ENCODE data around the gene FSTL4.
"Not testable (repeated sequence)": the region's sequence is repeated elsewhere in the genome, so short reads cannot be mapped to it uniquely, and the experiment has no call there.

FSTL4 gene

DNA sequence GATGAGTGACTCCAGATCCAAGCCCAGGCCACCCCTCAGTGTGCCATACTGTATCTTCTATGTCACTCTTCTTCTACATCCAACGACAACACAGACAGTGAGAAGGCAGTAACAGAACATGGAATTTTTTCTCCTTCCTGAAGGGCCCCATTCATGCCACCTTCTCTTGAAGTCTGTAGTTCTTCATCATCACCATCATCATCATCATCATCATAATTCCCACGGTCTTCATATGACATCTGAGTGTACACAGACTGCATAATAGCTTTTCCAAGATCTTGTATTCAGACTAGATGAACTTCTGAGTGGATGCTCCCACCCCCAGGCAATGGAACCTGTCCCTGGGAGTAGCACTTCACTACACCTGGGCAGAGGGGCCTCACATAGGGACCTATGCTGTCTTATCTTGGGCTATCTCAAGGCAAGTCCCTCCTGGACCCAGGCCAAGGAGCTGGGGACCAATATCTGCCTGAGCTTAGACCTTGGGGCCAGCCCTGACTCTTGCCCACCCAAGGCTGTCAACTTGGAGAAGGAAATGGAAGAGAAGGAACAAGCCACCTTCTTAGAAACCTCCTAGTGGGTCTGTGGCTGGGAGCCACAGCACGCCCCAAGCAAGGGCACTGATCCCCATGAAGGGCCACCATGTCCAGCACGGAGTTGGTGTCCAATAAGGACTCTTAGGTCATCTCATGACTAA, 159.1 kb downstream of the FSTL4 start:
- DNase-seq: no peak

DNA sequence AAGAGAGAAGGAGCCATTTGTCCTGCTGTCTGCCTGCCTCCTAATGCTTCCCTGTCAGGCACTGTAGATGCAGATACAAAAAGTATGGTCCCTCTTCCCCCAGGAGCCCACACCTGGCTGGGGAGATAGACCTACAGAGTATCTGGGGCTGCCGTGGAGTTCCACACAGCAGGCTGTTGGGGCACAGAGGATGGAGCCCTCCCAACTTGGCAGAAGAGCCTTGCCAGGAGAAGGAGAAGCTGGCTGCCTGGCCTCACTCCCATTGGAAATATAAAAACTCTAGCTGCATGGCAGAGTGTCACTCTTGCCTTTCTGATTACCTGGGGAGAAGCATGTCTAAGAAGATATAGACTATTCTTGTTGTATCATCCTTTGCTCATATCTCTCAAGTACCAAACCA, 160.4 kb downstream of the FSTL4 start:
- no peak for DNase-seq

DNA sequence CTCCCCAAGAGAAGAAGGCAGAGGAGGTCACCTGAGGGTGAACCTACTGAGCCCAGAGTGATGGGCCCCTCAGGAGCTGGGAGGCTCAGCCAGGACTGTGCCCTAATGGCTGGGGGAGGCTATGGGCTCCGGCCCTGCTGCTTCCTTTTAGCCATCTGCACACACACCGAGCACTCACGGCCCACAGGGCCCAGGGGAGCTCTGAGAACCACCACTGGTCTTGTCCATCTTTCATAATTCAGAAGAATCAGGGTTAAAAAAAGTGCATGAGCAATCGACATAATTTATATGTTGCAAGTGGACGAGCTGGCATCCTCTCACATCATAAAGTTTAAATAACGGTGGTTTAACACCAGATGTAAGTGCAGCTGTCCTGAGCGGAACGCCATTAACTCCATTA, 162.1 kb downstream of the FSTL4 start:
- DNase-seq: peak; percentile 78

DNA sequence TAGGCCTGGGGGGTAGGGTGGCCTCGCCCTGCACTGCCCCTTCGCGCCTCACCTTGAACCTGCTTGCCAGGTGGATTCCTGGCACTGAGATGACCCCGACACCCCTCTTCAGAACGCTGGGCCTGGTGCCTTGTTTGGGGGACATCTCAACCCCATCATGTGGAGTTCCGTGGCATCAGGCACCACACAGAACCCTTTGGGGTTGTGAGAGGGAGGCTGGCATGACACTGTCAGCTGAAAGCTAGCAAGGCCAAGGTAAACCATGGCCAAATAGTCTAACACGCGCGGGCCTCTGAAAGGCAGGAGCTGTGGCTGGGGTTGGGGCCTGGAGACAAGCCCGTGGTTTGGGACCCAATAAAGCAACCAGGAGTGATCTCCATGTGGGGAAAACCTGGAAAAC, 163.2 kb downstream of the FSTL4 start:
- no peak for DNase-seq

DNA sequence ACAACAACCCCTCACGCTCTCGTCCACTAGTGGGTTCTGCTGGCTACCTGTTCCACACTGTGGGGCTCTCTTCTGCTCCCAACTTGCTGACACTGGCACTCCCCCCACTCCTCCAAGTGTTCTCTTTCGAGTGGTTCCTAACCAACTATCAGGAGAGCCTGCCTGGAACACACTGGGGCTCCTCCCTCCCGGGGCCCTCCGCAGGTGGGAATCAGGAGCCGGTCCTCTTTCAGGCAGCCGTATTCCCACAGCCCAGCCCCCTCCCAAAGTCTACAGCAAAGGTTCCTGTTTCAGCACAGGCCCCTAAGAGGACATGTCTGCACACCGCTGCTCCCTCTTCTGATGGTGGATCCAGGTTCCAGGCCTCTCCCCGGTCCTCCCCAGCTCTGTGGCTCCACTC, 165.9 kb downstream of the FSTL4 start:
- DNase-seq: no peak

DNA sequence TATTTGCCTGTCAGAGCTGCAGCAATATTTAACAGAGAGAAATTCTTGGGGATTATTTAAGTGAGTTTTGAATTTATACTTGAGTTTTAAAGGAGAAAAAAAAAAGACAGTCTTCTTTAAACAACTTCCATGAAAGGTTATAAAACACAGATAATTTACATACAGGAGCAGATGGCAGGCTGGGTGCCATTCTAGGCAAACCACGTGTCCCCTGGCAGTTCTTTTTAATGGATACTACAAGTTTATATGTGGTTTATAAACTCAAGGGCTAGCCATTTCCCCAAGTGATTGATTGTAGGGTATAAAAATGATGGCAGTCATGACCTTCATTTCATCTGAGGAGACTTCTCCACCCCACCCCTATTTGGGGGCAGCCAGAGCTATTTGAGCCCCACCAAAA, 166.6 kb downstream of the FSTL4 start:
- DNase-seq: no peak

DNA sequence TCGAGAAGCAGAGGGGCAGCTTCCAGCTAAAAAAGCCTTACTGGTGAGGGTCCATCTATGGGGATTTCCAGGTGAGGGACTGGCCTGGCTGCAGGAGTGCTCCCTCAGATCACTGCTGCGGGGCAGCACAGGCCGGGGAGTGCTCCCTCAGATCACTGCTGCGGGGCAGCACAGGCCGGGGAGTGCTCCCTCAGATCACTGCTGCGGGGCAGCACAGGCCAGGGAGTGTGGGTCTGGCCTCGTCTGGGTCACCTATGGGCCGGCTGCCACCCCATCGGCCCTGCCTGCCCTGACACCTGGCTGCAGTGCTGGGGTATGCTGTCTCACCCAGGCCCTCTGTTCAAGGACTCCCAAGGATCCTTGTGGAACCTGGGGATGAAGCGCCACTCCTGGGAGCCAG, 167.1 kb downstream of the FSTL4 start:
- not testable (repeated sequence) for DNase-seq

DNA sequence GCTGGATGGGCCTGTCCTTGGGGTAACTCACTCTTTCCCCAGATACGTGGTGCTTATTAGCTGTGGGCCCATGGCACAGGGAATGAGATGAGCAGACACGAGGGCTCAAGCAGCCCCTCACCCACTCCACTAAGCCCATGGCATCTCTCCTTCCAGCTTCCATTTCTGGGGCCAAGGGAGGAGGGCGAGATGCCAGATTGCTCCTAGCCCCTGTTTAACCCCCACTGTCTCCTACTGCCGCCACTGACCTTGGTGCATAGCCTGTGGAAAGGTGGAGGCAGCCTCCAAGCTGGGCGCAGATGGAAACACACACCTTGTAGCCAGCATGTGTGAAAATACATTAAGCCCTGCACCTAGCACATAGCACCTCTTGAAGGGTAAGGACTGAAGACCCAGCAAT, 167.6 kb downstream of the FSTL4 start:
- no peak for DNase-seq

DNA sequence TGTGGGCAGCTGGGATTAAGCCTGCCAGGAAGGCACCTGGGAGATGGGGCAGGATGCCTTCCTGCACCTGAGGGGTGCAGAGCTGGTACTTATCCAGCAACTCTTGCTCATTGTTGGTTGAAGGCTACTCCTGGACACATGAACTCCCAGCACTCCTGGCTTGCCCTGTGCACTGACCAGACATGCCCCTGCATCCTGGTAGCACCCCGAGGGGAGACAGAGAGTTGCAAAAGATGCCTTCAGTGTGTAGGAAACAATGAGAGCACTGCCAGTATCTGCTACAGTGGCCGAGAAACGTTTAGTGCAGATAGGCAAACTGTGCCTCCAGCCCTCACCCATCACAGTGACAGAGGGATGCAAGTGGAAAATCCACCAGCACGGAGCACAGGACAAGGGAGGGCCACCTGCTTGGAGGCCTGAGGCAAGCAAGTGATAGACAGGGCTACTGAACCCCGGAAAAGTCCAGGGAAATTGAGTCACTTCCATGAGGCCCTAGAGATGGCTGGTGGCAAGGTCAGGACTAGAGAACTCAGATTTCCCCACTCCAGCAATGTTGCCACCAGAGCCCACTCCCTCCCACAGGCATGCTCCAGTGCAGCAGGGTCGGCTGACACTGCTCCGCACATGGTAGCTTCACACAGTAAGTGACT, 171.1 kb downstream of the FSTL4 start:
- no peak for DNase-seq

DNA sequence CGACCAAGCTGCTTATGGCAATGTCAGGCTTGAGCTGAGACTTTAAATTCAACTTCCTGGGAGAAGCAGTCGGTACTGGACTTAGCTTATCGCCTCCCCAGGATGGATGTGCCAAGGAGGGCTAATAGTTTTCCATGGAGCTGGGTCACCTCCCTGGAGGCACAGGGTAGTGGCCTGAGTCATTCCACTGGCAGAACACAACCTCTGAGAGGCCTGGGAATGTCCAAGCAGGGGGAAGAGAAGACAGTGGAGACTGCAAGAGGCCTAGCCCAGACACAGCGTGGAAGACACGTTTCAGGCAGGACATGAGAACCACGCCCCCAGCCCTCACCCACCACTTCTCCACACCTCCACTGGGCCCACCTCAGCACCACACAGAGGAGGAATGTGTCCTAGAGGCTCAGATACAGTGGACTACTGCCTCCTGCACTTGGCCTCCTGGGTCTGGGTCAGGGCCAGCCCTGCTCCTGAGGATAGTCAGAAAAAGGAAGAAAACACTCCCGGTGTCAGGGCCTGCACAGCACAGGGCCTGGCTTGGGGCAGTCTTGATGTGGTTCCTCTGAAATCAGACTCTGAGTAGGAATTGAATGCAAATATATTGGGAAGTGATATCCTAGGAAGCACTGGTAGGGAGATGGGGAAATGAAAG, 171.8 kb downstream of the FSTL4 start:
- no peak for DNase-seq

DNA sequence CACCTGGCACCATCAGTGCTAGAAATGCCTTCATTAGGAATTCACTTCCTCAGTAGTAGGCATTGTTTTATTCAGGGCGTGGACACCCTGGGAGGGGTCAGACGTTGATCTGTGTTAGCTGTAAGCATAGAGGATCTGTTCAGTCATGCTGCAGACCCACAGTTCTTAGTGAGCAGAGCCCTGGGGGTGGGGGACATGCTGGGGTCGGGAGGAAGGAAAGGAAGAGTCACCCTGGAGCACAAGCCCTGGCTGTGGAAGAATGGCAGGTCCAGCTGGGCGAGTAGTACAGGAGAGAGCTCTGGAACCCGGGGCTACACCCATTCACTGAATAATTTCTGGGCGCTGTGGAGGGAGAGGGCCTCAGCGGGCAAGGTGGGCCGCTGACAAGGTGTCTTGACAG, 172.5 kb downstream of the FSTL4 start:
- DNase-seq: no peak

DNA sequence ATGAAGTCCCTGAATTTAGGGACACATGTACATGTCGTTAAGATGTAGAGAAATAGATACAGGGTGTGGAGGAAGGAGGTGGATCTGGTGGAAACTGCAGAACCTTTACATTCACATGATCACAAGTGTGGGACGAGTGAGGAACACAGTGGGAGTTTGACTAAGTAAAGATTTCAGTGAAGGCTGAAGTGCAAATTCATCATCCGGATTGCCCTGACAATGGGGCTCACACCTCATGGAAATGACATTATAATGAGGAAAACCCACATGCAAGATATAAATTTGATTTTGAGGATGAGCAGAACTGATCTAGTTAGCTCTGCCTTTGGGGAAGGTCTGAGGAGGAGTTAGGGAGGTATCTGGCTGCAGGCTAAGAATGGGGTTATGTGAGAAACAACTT, 173.9 kb downstream of the FSTL4 start:
- DNase-seq: no peak

DNA sequence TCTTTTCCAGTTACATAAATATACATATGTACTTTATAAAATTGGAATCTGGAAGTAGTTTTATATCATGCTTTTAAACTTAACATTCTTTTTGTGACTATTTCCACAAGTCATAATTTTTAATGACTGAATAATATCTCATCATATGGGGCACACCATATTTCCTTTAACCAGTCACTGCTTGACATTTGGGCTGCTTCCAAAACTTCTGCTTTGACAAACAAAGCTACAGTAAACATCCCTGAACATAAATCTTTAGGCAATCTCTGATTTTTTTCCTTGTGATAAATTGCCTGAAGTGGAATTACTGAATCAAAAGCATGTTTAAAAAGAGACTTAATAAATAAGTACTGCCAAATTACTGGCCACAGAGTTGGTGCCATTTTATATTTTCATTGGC, 178.0 kb downstream of the FSTL4 start:
- DNase-seq: no peak

DNA sequence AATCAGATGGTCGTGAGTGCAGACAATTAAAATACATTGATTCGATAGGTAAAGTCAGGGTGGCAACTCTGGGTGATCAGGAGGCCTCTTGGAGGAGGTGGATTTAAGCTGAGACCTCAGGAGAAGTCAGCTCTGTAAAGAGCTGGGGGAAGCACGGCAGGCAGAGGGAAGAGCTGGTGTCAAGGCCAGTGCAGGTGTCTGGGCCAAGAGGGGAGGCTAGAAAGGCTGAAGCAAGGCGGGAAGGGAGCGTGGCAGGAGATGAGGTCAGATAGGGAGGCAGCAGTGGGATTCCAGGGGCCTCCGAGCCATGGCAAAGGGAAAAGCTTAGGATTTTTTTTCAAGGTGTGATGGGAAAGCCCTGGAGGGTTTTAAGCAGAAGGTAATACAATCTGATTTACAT, 178.7 kb downstream of the FSTL4 start:
- no peak for DNase-seq

DNA sequence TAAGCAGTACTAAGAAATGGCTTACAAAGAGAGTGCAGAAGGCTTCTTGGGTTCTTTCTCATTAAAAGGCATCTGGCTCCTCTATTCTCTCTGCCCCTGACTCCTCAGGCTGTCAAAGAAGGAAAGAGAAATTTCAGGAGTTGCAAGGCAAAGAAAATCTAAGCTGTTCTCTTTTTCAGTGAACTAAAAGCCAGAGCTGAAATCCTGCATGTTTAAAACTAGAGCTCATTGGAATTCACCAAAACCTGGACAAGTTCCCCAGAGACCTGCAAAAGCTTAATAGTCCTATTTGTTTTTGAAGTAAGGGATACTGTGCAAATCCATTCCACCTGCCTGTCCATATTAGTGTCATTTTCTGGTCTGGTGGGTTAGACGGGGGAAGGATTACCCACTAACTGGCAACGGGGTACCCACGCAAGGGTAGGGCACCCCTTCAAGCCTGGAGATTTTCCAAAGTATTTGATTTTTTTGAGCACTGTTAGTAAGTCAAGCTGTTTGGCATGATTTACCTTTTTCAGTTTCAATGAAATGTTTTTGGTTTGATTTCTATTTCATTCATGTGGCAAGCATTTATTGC, 179.3 kb downstream of the FSTL4 start:
- peak; percentile 68 for DNase-seq

DNA sequence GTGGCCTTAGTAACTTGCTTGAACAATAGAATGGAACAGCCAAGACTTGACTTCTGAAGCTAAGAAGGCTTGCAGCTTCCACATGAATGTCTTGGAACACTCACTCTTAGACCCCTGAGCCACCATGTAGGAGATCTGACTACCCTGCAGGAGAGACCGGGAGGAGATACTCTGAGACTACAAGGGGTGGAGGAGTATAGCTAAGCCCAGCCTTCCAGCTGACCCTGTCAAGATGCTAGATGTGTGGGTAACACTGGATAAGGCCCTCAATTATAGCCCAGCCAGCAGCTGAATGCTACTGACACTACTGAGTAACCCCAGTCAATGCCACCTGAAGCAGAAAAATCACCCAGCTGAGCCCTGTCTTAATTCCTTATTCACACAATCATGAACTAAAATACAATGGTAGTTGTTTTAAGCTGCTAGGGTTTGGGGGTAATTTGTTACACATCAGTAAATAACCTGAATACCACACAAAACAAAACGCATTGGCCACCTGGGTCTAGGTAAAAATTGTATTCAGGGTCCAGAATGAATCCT, 180.9 kb downstream of the FSTL4 start:
- peak; percentile 69 for DNase-seq

DNA sequence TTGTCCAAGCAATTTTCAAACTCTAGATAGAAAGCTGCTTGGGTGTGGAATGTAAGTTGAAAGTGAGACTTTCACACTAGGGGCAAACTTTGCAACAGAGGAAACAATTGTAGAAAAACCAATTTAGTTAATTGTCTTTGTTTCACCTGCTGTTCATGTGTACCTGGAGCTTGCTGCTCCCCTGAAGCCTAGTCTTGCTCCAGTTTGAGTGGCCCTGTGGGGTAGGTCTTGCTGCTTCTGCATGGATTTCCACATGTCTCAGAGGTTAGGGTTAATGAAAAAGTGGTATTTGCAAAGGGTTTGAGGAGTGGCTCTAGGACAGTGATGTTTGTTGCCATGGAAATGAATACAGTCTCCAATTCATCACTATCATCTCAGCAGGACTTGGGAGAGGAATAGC, 182.2 kb downstream of the FSTL4 start:
- no peak for DNase-seq

DNA sequence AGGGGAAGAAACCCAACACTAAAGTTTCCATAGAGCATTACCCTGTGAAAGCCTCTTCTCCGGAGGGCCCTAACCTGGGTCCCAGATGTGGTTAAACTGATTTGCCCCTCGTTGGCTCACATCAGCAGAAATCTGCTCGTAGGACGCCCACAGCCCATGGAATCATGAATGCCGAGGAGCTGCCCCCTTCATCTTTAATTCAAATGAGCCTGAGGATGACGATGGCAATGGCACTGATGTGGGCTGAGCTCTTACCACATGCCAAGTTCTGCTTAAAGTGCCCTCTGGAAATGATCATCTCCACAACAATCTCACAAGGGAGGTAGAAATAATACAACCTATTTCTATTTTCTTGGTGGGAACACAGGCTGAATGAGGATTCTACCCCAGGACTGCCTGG, 183.3 kb downstream of the FSTL4 start:
- DNase-seq: no peak

DNA sequence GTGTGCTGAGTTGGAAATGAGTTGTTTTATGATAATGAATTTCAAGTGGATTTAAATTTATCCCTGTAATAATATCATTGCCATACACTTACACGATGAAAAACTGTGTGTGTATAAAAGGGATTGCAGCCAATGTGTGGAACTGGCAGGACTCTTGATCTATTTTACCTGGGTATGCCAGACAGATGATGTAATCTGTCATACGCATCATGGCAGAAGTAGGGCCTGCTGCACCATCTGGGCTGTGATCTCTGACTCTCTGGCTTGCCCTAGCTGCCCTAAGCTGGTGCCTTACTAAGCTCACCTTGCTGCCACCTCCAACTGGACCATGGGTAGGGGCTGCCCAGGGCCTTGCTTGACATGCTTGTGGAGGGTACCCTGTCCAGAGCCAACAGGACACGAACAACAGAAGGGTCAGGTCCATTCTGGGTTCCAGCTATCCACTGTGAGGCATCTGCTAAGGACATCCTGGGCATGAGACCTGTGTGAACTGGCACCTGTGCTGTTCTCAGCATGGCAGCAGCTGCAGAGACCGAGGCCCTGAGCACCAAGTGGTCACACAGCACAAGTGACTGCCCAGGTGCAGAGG, 184.2 kb downstream of the FSTL4 start:
- DNase-seq: no peak

DNA sequence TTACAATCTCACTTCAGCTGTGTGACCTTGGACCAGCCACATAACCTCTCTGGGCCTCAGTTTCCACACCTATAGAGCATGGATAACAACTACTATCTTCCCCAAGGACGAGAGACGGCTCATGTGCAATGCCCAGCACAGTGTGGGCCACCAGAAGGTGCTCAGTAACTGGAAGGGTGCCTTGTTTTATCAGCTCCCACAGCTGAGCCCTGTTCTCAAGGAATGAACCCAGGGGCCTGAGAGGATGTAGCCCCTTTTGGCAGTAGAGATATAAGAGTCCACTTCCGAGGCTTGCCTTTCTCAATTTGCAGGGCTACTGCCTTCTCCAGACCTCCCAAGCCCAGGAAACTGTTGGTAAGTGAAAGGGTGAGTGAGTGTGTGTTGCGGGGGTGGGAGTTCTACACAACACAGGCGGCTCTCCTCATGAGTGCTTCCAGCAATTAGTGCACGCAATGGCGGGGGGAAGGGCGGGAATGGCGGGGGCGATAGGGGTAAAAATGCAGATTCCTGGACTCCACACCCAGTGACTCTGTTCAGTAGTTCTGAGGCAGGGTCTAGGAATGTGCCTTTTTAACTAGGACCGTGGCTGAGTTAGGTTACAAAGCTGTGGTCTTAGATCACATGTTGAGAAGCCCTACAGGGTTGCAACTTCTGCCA, 185.1 kb downstream of the FSTL4 start:
- DNase-seq: peak; percentile 20

DNA sequence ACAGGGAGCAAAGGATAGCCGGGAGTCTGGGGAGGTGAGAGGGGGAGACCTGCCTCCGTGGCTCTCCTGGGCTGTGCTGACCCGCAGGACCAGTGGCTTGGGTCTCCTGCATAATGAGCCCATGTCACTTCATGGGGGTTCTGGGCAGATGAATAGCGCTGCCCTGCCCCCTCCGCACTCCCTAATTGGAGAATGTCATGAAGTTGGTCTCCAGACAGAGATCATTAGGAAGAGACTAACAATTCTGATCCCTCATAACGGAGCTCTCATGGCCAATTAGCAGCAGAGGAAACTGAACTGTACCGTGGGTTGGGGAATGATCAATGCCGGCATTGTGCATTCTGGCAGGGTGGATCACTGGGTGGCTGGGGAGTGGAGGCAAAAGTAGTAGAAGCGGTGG, 186.1 kb downstream of the FSTL4 start:
- peak; percentile 79 for DNase-seq

DNA sequence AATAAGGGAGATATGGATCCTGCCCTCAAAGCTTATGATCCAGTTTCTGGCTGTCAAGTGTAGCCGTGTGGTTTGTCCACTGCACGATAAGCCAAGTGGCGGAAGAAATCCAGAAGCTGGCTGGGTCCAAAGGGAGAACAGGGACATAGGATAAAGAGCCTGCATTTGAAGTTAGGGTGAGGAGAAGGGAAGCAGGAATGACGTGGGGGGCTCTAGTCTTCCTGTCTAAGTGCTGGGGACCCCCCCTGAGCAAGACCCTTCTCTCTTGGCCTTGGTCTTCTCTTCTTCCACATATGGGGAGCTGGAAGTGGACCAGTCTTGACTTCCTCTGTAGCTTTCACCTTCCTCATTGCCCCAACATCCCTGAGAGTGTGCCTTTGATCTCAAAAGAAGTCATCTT, 186.6 kb downstream of the FSTL4 start:
- DNase-seq: no peak

DNA sequence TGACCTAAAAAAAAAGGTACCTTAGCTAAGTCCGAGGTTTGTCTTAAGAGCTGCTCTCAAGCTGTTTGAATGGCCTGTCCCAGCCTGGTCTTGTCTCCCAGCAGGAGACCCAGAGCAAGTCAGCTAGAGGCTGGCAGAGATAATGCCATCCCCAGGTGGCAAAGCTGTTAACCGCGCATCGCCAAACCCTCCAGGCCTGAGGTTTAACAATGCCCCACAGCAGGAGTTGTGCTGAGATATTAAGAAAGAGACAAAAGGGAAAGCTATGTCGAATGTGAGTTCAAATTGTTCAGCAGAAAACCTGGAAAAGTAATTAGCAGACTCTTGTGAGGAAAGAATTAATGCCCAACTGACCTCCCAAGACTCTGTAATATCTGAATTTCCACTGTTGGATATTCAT, 187.1 kb downstream of the FSTL4 start:
- DNase-seq: peak; percentile 77

Measured in eye (tissue), 1 donor.